Epithelial cell of prostate (primary cell): ENCODE results near the gene MTG2.

Experiments
- DNase-seq: peaks from one replicate; pipeline ENCODE4 v3.0.0-alpha.2; 2011; ENCODE audit warnings: low read depth, low spot score
- H3K27ac ChIP-seq: fragments of 450-650 bp; 2 replicates; pipeline ENCODE4 v1.5.1; 2017; ENCODE audit warnings: mild to moderate bottlenecking

The MTG2 gene

GRCh38 chr20:62241506-62241905, 58.7 kb downstream of the MTG2 start:
- peak; percentile 34 for DNase-seq
- peak overlapping the region; percentile 69 for H3K27ac ChIP-seq

GRCh38 chr20:62242176-62242575, 59.3 kb downstream of the MTG2 start:
- DNase-seq = no peak
- H3K27ac ChIP-seq = peak overlapping the region; percentile 69

- no peak overlapping the region for H3K27ac ChIP-seq
- no peak for DNase-seq
Measured at GRCh38 chr20:62243106-62243505, 60.3 kb downstream of the MTG2 start.

GRCh38 chr20:62243906-62244515, 61.2 kb downstream of the MTG2 start:
- no peak overlapping the region for H3K27ac ChIP-seq
- no peak for DNase-seq

- H3K27ac ChIP-seq = no peak overlapping the region
- no peak for DNase-seq
Measured at GRCh38 chr20:62244644-62245108, 61.8 kb downstream of the MTG2 start.

GRCh38 chr20:62245911-62246280, 63.1 kb downstream of the MTG2 start:
- no peak for DNase-seq
- H3K27ac ChIP-seq = no peak overlapping the region

GRCh38 chr20:62246431-62246830, 63.6 kb downstream of the MTG2 start:
- DNase-seq = no peak

GRCh38 chr20:62246872-62247652, 64.2 kb downstream of the MTG2 start:
- DNase-seq = no peak
- no peak overlapping the region for H3K27ac ChIP-seq

More at GRCh38 chr20:62246431-62246830, 63.6 kb downstream of the MTG2 start:
- no peak overlapping the region for H3K27ac ChIP-seq

GRCh38 chr20:62248890-62249560, 66.2 kb downstream of the MTG2 start:
- DNase-seq = no peak
- H3K27ac ChIP-seq = no peak overlapping the region

- H3K27ac ChIP-seq = no peak overlapping the region
- no peak for DNase-seq
Measured at GRCh38 chr20:62252342-62252966, 69.6 kb downstream of the MTG2 start.
